NAMALWA (cell line): ENCODE measurements around the gene ELP5.
A peak's percentile ranks its signal among the peaks of the same experiment; 100 is the strongest.

ENCODE experiments used
- DNase-seq: peaks from one replicate; pipeline ENCODE4 v3.0.0-alpha.2; 2015; ENCODE audit warnings: low spot score

ELP5 gene

GRCh38 chr17:7285679-7286078 is 33.7 kb downstream of the ELP5 start:
- DNase-seq: no peak

- DNase-seq: no peak
Observed at GRCh38 chr17:7289256-7290032, 37.4 kb downstream of the ELP5 start.

GRCh38 chr17:7290166-7290565 is 38.2 kb downstream of the ELP5 start:
- no peak for DNase-seq

- no peak for DNase-seq
Observed at GRCh38 chr17:7290685-7291084, 38.7 kb downstream of the ELP5 start.

- DNase-seq: no peak
Observed at GRCh38 chr17:7292194-7292593, 40.2 kb downstream of the ELP5 start.

- no peak for DNase-seq
Observed at GRCh38 chr17:7292729-7293128, 40.7 kb downstream of the ELP5 start.

GRCh38 chr17:7293159-7293558 is 41.1 kb downstream of the ELP5 start:
- no peak for DNase-seq

GRCh38 chr17:7293816-7294613 is 42.0 kb downstream of the ELP5 start:
- no peak for DNase-seq

- DNase-seq: peak; percentile 81
Observed at GRCh38 chr17:7294614-7295153, 42.7 kb downstream of the ELP5 start, which contains the start of gene YBX2. TSS of gene YBX2 (minus strand) at chr17:7294639. CDS start at chr17:7294500, 139 bp downstream.

- DNase-seq: no peak
Observed at GRCh38 chr17:7295230-7296180, 43.5 kb downstream of the ELP5 start.

- peak; percentile 61 for DNase-seq
Observed at GRCh38 chr17:7296189-7296861, 44.3 kb downstream of the ELP5 start.

GRCh38 chr17:7304179-7304578 is 52.2 kb downstream of the ELP5 start:
- no peak for DNase-seq

- DNase-seq: peak; percentile 98
Observed at GRCh38 chr17:7306911-7307685, 55.1 kb downstream of the ELP5 start, which contains the start of gene EIF5A. TSS of gene EIF5A (plus strand) at chr17:7307628. CDS start at chr17:7309636, 2,008 bp downstream.

GRCh38 chr17:7307686-7308624 is 55.9 kb downstream of the ELP5 start:
- DNase-seq: peak; percentile 44

GRCh38 chr17:7308625-7309433 is 56.8 kb downstream of the ELP5 start:
- DNase-seq: peak; percentile 73
